Measurements from ENCODE around the gene CNNM3. TPM values are rescaled to one million over a fixed set of nuclear protein-coding genes. Genes with fewer than 3 reads are reported as not detected.

The CNNM3 gene
- total RNA-seq, 4 donors from 2014 or later, result 12.6 to 28.3 (median 16.5) TPM

- Histone ChIP-seq H3K36me3 (peaks cover 37% of the 10 kb centered on the region), H3K9me3 (no peaks in the 10 kb centered on the region), H3K4me3 (no peak overlapping the region), H3K27ac (no peak overlapping the region), H3K4me1 (peaks cover 10% of the 10 kb centered on the region), H3K27me3 (no peaks in the 10 kb centered on the region)
- WGBS, result 25% methylated on average over 2 of the region's 42 CpGs
- TF ChIP-seq CTCF (IDR thresholded peaks at IDR 0.05) (no peak), POLR2A (IDR thresholded peaks at IDR 0.05) (no peak)
- no peak for DNase-seq (ENCODE audit: low spot score in 2 of 2)
Observed at GRCh38 chr2:96839293-96839874, 23.3 kb downstream of the CNNM3 start.

GRCh38 chr2:96839875-96840850 is 24.1 kb downstream of the CNNM3 start:
- Histone ChIP-seq H3K27ac (no peak overlapping the region), H3K4me3 (no peak overlapping the region), H3K9me3 (no peaks in the 10 kb centered on the region), H3K36me3 (peaks cover 30% of the 10 kb centered on the region), H3K27me3 (no peaks in the 10 kb centered on the region), H3K4me1 (peaks cover 10% of the 10 kb centered on the region)
- 89% methylated on average over 15 of the region's 37 CpGs for WGBS
- no peak for TF ChIP-seq POLR2A (IDR thresholded peaks at IDR 0.05)
- no peak for TF ChIP-seq CTCF (IDR thresholded peaks at IDR 0.05)
- no peak for TF ChIP-seq POLR2AphosphoS5 (IDR thresholded peaks at IDR 0.05)
- no peak for TF ChIP-seq EP300 (IDR thresholded peaks at IDR 0.05)
- no peak for DNase-seq (ENCODE audit: low spot score in 2 of 2)

GRCh38 chr2:96841701-96842495 is 25.8 kb downstream of the CNNM3 start:
- Histone ChIP-seq H3K4me3 (no peak overlapping the region), H3K36me3 (peaks cover 30% of the 10 kb centered on the region), H3K27ac (no peak overlapping the region), H3K4me1 (peaks cover 10% of the 10 kb centered on the region), H3K27me3 (no peaks in the 10 kb centered on the region), H3K9me3 (no peaks in the 10 kb centered on the region)
- DNase-seq (ENCODE audit: low spot score in 2 of 2), result no peak
- 84% methylated on average over 13 of the region's 16 CpGs for WGBS
- TF ChIP-seq POLR2AphosphoS5 (IDR thresholded peaks at IDR 0.05), result no peak
- no peak for TF ChIP-seq CTCF (IDR thresholded peaks at IDR 0.05)
- TF ChIP-seq EP300 (IDR thresholded peaks at IDR 0.05), result no peak
- TF ChIP-seq POLR2A (IDR thresholded peaks at IDR 0.05), result no peak

GRCh38 chr2:96842600-96842999 is 26.5 kb downstream of the CNNM3 start:
- Histone ChIP-seq H3K36me3 (peaks cover 33% of the 10 kb centered on the region), H3K4me1 (peaks cover 10% of the 10 kb centered on the region), H3K4me3 (no peak overlapping the region), H3K9me3 (no peaks in the 10 kb centered on the region), H3K27me3 (no peaks in the 10 kb centered on the region), H3K27ac (no peak overlapping the region)
- DNase-seq (ENCODE audit: low spot score in 2 of 2), result no peak
- TF ChIP-seq EP300 (IDR thresholded peaks at IDR 0.05) (no peak), POLR2A (IDR thresholded peaks at IDR 0.05) (no peak), CTCF (IDR thresholded peaks at IDR 0.05) (no peak), POLR2AphosphoS5 (IDR thresholded peaks at IDR 0.05) (no peak)
- WGBS, result 66% methylated on average over 7 of the region's 7 CpGs

All from suprapubic skin (tissue), 4 donors.